Measurements from ENCODE around the gene HIPK4.

GRCh38 chr19:40363069-40363468, 26.9 kb downstream of the HIPK4 start:
- no peak for TF ChIP-seq POLR2A (IDR thresholded peaks at IDR 0.05; ENCODE audit: extremely low read depth, insufficient read length)
- no peak for TF ChIP-seq CTCF (IDR thresholded peaks at IDR 0.05; ENCODE audit: low read depth, low read length)
- TF ChIP-seq MAX (IDR thresholded peaks at IDR 0.05; ENCODE audit: low read depth, low read length), result no peak
- TF ChIP-seq MYC (IDR thresholded peaks at IDR 0.05; ENCODE audit: low read depth, low read length), result no peak
